Ectodermal cell (in vitro differentiated cells): ENCODE results near the gene WSCD2.

Experiments used
- H3K27ac ChIP-seq: 2 replicates; pipeline ENCODE4 v1.7.0; 2013; ENCODE audit warnings: mild to moderate bottlenecking, low read depth, low read length; ENCODE audit not compliant: insufficient read depth, poor library complexity, severe bottlenecking
- H3K27me3 ChIP-seq: 2 replicates; pipeline ENCODE4 v1.7.0; 2013; ENCODE audit warnings: mild to moderate bottlenecking, low read length; ENCODE audit not compliant: insufficient read depth, control insufficient read depth, poor library complexity, severe bottlenecking
- H3K36me3 ChIP-seq: one replicate; pipeline ENCODE4 v1.7.0; 2013; ENCODE audit warnings: low read length; ENCODE audit not compliant: control insufficient read depth, insufficient read depth
- H3K4me1 ChIP-seq: one replicate; pipeline ENCODE4 v1.7.0; 2013; ENCODE audit warnings: low read length; ENCODE audit not compliant: control insufficient read depth, insufficient read depth
- H3K4me3 ChIP-seq: 2 replicates; pipeline ENCODE4 v1.7.0; 2013; ENCODE audit warnings: low read depth, low read length, control low read depth; ENCODE audit not compliant: insufficient read depth
- H3K9me3 ChIP-seq: 2 replicates; pipeline ENCODE4 v1.7.0; 2013; ENCODE audit warnings: mild to moderate bottlenecking, low read length, moderate library complexity; ENCODE audit not compliant: control insufficient read depth
- WGBS, 2 experiments: methylation state at CpG; one replicate each; pipeline ENCODE4 v1.1.7; 2013; ENCODE audit warnings: missing lambda C conversion rate in 2 of 2; 5-methylcytosine and 5-hydroxymethylcytosine counted together

The WSCD2 gene

DNA sequence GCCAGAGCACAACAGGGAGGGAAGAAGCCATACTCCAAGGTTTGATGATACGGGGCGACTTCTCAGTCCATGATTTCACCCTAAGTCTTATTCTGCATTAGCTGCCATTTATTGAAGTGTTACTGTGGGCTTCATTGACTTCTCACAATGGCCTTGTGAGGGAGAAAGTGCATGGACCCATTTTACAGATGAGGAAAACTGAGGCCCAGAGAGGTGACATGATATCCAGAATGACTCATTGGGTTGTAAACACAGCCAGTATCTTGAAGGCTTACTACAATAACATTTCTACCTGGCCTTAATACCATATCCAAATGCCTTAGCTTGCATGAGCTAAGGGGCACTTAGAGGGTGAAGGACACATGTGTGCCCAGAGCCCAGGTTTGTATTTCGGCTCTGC, 109.4 kb downstream of the WSCD2 start:
- WGBS, 2 experiments = 95 to 96% methylated on average over 3 of the region's 3 CpGs
- no peak overlapping the region for H3K27ac ChIP-seq
- no peak overlapping the region for H3K4me3 ChIP-seq
- peaks cover 10% of the 10 kb centered on the region for H3K4me1 ChIP-seq
- H3K36me3 ChIP-seq = no peaks in the 10 kb centered on the region
- no peaks in the 10 kb centered on the region for H3K9me3 ChIP-seq
- H3K27me3 ChIP-seq = no peaks in the 10 kb centered on the region

DNA sequence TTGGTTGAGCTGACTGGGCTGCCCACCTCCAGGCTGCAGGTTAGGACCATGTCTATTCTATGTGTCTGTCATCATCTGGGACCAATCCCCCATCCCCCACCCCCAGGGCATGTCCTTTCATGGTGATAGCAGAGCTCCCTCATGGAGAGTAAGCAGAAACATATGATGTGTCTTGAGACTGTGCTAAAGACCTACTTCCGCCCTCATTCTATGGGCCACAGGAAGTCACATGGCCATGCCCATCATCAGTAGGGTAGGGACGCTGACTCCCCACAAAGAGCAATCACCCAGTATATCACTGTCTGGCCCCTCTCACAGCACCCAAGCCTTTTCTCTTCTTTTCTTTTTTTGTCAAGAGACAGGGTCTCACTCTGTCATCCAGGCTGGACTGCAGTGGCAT, 110.3 kb downstream of the WSCD2 start:
- peaks cover 10% of the 10 kb centered on the region for H3K4me1 ChIP-seq
- no peaks in the 10 kb centered on the region for H3K36me3 ChIP-seq
- H3K4me3 ChIP-seq = no peak overlapping the region
- H3K27me3 ChIP-seq = no peaks in the 10 kb centered on the region
- H3K27ac ChIP-seq = no peak overlapping the region
- H3K9me3 ChIP-seq = no peaks in the 10 kb centered on the region
- 92 to 94% methylated on average over 2 of the region's 2 CpGs for WGBS, 2 experiments

DNA sequence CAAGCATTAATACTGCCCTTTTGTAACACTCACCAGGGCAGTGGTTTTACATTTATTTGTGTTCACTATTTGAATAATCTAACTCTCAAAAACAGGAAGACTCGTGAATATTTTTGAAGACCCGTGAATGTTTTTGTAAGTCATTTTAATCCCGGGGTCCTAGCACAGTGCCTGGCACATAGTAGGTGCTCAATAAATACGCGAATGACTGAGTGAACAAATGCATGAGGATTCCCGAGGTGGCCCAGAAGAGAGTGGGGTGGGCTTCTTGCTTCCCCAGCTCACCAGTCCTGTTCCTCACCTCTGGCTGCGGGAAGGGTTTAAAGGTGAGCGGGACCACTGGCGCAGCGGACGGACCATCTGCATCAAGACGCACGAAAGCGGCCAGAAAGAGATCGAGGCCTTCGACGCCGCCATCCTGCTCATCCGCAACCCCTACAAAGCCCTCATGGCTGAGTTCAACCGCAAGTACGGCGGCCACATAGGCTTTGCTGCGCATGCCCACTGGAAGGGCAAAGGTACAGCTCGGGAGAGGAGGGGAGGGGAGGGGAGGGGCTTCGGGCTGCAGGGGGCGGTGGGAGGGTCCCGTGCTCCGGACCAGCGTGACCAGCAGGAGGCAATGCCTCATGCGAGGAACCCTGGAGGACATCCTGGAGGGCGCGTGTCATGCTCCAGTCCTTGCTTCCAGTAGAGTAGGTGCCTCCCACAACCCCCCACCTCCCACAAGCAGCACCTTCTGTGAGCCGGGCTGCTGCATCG, 111.1 kb downstream of the WSCD2 start:
- Histone ChIP-seq H3K4me1 (peaks cover 9% of the 10 kb centered on the region), H3K27me3 (no peaks in the 10 kb centered on the region), H3K9me3 (no peaks in the 10 kb centered on the region), H3K27ac (no peak overlapping the region), H3K4me3 (no peak overlapping the region), H3K36me3 (no peaks in the 10 kb centered on the region)
- WGBS, 2 experiments = 86 to 87% methylated on average over 34 of the region's 34 CpGs

DNA sequence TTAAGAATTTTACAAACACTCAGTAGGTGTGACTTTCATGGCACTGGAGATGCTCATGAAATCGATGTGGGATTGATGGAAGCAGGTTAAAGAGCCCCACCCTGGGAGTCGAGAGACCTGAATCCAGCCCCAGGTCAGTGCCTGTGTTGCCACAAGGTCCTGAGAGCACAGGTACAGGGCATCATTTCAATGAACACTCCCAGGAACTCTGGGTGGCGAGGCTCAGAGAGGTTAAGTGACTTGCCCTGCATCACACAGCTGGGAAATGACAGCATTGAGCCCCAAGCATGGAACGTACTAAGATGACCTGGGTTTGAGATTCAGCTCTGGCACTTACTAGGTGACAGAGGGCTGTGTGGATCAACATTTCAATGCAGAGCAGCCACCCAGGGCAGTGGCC, 111.8 kb downstream of the WSCD2 start:
- WGBS, 2 experiments = 95 to 97% methylated on average over 4 of the region's 4 CpGs
- H3K4me3 ChIP-seq = no peak overlapping the region
- H3K36me3 ChIP-seq = no peaks in the 10 kb centered on the region
- H3K27ac ChIP-seq = no peak overlapping the region
- H3K4me1 ChIP-seq = peaks cover 2% of the 10 kb centered on the region
- no peaks in the 10 kb centered on the region for H3K9me3 ChIP-seq
- H3K27me3 ChIP-seq = no peaks in the 10 kb centered on the region

- Histone ChIP-seq H3K4me1 (no peaks in the 10 kb centered on the region), H3K27me3 (no peaks in the 10 kb centered on the region), H3K9me3 (no peaks in the 10 kb centered on the region), H3K27ac (no peak overlapping the region), H3K36me3 (no peaks in the 10 kb centered on the region), H3K4me3 (no peak overlapping the region)
- WGBS, 2 experiments = 86 to 89% methylated on average over 10 of the region's 10 CpGs
Measured at GRCh38 chr12:108241986-108242703, 113.1 kb downstream of the WSCD2 start.

DNA sequence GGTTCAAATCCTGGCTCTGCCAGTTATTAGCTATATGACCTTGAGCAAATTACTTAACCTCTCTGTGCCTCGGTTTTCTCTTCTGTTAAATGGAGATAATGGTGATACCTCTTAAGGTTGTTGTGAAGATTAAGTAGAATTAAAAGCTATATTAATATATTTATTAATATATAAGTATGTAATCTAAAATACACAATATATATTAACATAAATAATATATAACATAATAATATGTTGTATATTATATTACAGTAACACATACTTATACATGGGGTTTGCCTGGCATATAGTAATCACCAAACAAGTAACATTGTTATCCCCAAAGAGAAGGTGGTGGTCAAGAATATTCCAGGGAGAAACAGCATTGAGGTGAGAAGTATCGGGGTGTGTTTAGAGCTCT, 118.0 kb downstream of the WSCD2 start:
- WGBS, 2 experiments = 95 to 96% methylated on average over 1 of the region's 2 CpGs
- no peak overlapping the region for H3K27ac ChIP-seq
- no peaks in the 10 kb centered on the region for H3K36me3 ChIP-seq
- no peaks in the 10 kb centered on the region for H3K9me3 ChIP-seq
- no peaks in the 10 kb centered on the region for H3K27me3 ChIP-seq
- no peak overlapping the region for H3K4me3 ChIP-seq
- peaks cover 4% of the 10 kb centered on the region for H3K4me1 ChIP-seq

GRCh38 chr12:108248011-108248410, 118.9 kb downstream of the WSCD2 start:
- 93 to 95% methylated on average over 13 of the region's 13 CpGs for WGBS, 2 experiments
- Histone ChIP-seq H3K36me3 (no peaks in the 10 kb centered on the region), H3K4me1 (peaks cover 13% of the 10 kb centered on the region), H3K27ac (no peak overlapping the region), H3K4me3 (no peak overlapping the region), H3K9me3 (no peaks in the 10 kb centered on the region), H3K27me3 (no peaks in the 10 kb centered on the region)

GRCh38 chr12:108252523-108252922, 123.4 kb downstream of the WSCD2 start:
- WGBS, 2 experiments = 93% methylated on average over 7 of the region's 7 CpGs
- no peak overlapping the region for H3K27ac ChIP-seq
- H3K27me3 ChIP-seq = no peaks in the 10 kb centered on the region
- no peaks in the 10 kb centered on the region for H3K36me3 ChIP-seq
- H3K4me1 ChIP-seq = peaks cover 36% of the 10 kb centered on the region
- H3K9me3 ChIP-seq = no peaks in the 10 kb centered on the region
- no peak overlapping the region for H3K4me3 ChIP-seq

GRCh38 chr12:108253540-108253939, 124.5 kb downstream of the WSCD2 start:
- H3K27me3 ChIP-seq = no peaks in the 10 kb centered on the region
- WGBS, 2 experiments = 9 to 16% methylated on average over 4 of the region's 4 CpGs
- no peak overlapping the region for H3K4me3 ChIP-seq
- H3K36me3 ChIP-seq = no peaks in the 10 kb centered on the region
- peaks cover 36% of the 10 kb centered on the region for H3K4me1 ChIP-seq
- H3K27ac ChIP-seq = no peak overlapping the region
- no peaks in the 10 kb centered on the region for H3K9me3 ChIP-seq

- Histone ChIP-seq H3K27me3 (no peaks in the 10 kb centered on the region), H3K27ac (no peak overlapping the region), H3K36me3 (no peaks in the 10 kb centered on the region), H3K9me3 (no peaks in the 10 kb centered on the region), H3K4me3 (no peak overlapping the region), H3K4me1 (peaks cover 36% of the 10 kb centered on the region)
- WGBS, 2 experiments = 76 to 83% methylated on average over 5 of the region's 5 CpGs
Measured at GRCh38 chr12:108254030-108254429, 124.9 kb downstream of the WSCD2 start.
